WTC11 (cell line): Measurements from ENCODE around the gene COPS3.

Experiments
- ATF3 ChIP-seq: sonication (generic); formaldehyde crosslinking; conservative IDR thresholded peaks from 2 replicates; pipeline ENCODE4 v1.8.1; 2022; ENCODE audit warnings: mild to moderate bottlenecking, missing genetic modification reagents
- CTCF ChIP-seq: fragments of 200-600 bp; IDR thresholded peaks from 2 replicates; pipeline ENCODE4 v1.8.0; 2022; ENCODE audit warnings: antibody characterized with exemption
- SP1 ChIP-seq: sonication (generic); formaldehyde crosslinking; conservative IDR thresholded peaks from 2 replicates; pipeline ENCODE4 v1.8.1; 2022; ENCODE audit warnings: missing genetic modification reagents
- TCF7 ChIP-seq: sonication (generic); formaldehyde crosslinking; IDR thresholded peaks from 2 replicates; pipeline ENCODE4 v1.8.0; 2022; ENCODE audit warnings: mild to moderate bottlenecking, low read depth, missing genetic modification reagents, moderate library complexity
- ZNF121 ChIP-seq: sonication (generic); formaldehyde crosslinking; IDR thresholded peaks from 2 replicates; pipeline ENCODE4 v1.8.0; 2023; ENCODE audit warnings: missing genetic modification reagents
- ZNF138 ChIP-seq: sonication (generic); formaldehyde crosslinking; conservative IDR thresholded peaks from 2 replicates; pipeline ENCODE4 v1.8.1; 2022; ENCODE audit warnings: mild to moderate bottlenecking, moderate library complexity, missing genetic modification reagents
- ZNF263 ChIP-seq: sonication (generic); formaldehyde crosslinking; IDR thresholded peaks from 2 replicates; pipeline ENCODE4 v1.8.1; 2022; ENCODE audit warnings: low read depth, mild to moderate bottlenecking, moderate library complexity, missing genetic modification reagents

DNA sequence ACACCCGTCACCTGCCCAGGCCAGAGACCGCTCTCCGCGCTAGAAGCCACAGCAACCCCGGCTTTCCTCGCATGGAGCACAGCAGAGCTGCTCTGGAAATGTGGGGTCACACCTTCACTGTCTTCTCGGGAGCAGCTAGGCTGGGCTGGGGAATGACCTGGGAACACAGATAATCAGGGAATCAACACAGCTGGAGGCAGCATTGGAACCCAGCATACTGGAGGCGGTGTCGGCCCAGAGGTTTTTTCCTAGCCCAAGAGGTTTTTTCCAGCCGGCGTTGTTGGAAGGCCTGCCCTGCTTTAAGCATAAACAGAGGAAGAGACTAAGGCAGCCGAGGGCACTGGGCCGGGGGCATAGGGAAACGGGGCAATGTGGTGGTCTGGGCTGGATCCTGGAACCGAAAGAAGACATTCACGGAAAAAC is 74.1 kb downstream of the COPS3 start:
- TF ChIP-seq ZNF138 (CRISPR knock-in tag), result no peak
- TF ChIP-seq SP1 (CRISPR knock-in tag), result no peak
- TF ChIP-seq ZNF121 (CRISPR knock-in tag), result no peak
- no peak for TF ChIP-seq ATF3
- TF ChIP-seq CTCF, result no peak
- TF ChIP-seq TCF7, result no peak
- TF ChIP-seq ZNF263 (CRISPR knock-in tag), result no peak
